H9 (cell line): ENCODE results near the gene PRPF38B. TPM values are rescaled to one million over a fixed set of nuclear protein-coding genes. Genes with fewer than 3 reads are reported as not detected.

Source experiments
- DNase-seq: peaks from one replicate; pipeline ENCODE4 v3.0.0-alpha.2; 2017
- H2AFZ ChIP-seq: one replicate; pipeline ENCODE4 v1.6.1; 2013; ENCODE audit warnings: mild to moderate bottlenecking, low read length, control low read depth, moderate library complexity
- H2AK5ac ChIP-seq: 2 replicates; pipeline ENCODE4 v1.6.1; 2013; ENCODE audit warnings: low read length, control low read depth, mixed read lengths; ENCODE audit not compliant: insufficient read length
- H2BK120ac ChIP-seq: one replicate; pipeline ENCODE4 v1.6.1; 2013; ENCODE audit warnings: low read depth, mild to moderate bottlenecking, low read length, control low read depth, inconsistent platforms; ENCODE audit not compliant: poor library complexity, severe bottlenecking
- H2BK12ac ChIP-seq: 2 replicates; pipeline ENCODE4 v1.6.1; 2013; ENCODE audit warnings: low read length, control low read depth, mixed read lengths, low read depth; ENCODE audit not compliant: insufficient read length
- H2BK15ac ChIP-seq: 2 replicates; pipeline ENCODE4 v1.6.1; 2013; ENCODE audit warnings: low read depth, low read length, control low read depth
- H2BK20ac ChIP-seq: one replicate; pipeline ENCODE4 v1.6.1; 2013; ENCODE audit warnings: low read depth, mild to moderate bottlenecking, low read length, control low read depth, inconsistent platforms; ENCODE audit not compliant: poor library complexity, severe bottlenecking
- H2BK5ac ChIP-seq: 2 replicates; pipeline ENCODE4 v1.6.1; 2013; ENCODE audit warnings: low read length, control low read depth, mixed read lengths; ENCODE audit not compliant: insufficient read length
- H3K14ac ChIP-seq: 2 replicates; pipeline ENCODE4 v1.6.1; 2013; ENCODE audit warnings: low read length, control low read depth; ENCODE audit not compliant: insufficient read depth
- H3K18ac ChIP-seq: 2 replicates; pipeline ENCODE4 v1.6.1; 2013; ENCODE audit warnings: low read depth, mild to moderate bottlenecking, mixed read lengths, low read length, control low read depth; ENCODE audit not compliant: insufficient read length
- H3K23ac ChIP-seq: 2 replicates; pipeline ENCODE4 v1.6.1; 2013; ENCODE audit warnings: low read length, control low read depth, mixed read lengths, low read depth; ENCODE audit not compliant: insufficient read length
- H3K23me2 ChIP-seq: 2 replicates; pipeline ENCODE4 v1.6.1; 2013; ENCODE audit warnings: low read depth, mild to moderate bottlenecking, mixed read lengths, low read length, control low read depth; ENCODE audit not compliant: insufficient read length, poor library complexity, severe bottlenecking
- H3K27ac ChIP-seq: 2 replicates; pipeline ENCODE4 v1.5.1; 2013; ENCODE audit warnings: low read length, control low read depth, mixed read lengths, low read depth; ENCODE audit not compliant: insufficient read length
- H3K27me3 ChIP-seq: 2 replicates; pipeline ENCODE4 v1.6.1; 2013; ENCODE audit warnings: low read length, control low read depth, inconsistent platforms; ENCODE audit not compliant: insufficient read depth
- H3K4ac ChIP-seq: 2 replicates; pipeline ENCODE4 v1.6.1; 2013; ENCODE audit warnings: low read depth, mild to moderate bottlenecking, control low read depth, inconsistent platforms, low read length, moderate library complexity
- H3K4me1 ChIP-seq: 2 replicates; pipeline ENCODE4 v1.6.1; 2013; ENCODE audit warnings: low read length, control low read depth, inconsistent platforms; ENCODE audit not compliant: insufficient read depth
- H3K4me2 ChIP-seq: 2 replicates; pipeline ENCODE4 v1.6.1; 2013; ENCODE audit warnings: low read length, control low read depth, mixed read lengths; ENCODE audit not compliant: insufficient read length, insufficient read depth
- H3K56ac ChIP-seq: 2 replicates; pipeline ENCODE4 v1.6.1; 2013; ENCODE audit warnings: low read depth, mild to moderate bottlenecking, mixed read lengths, low read length, control low read depth; ENCODE audit not compliant: insufficient read length
- H3K79me1 ChIP-seq: 2 replicates; pipeline ENCODE4 v1.6.1; 2013; ENCODE audit warnings: low read depth, mild to moderate bottlenecking, moderate library complexity, low read length, control low read depth, inconsistent platforms; ENCODE audit not compliant: insufficient read depth, poor library complexity, severe bottlenecking
- H3K79me2 ChIP-seq: 2 replicates; pipeline ENCODE4 v1.6.1; 2013; ENCODE audit warnings: low read length, control low read depth, inconsistent platforms; ENCODE audit not compliant: insufficient read depth
- H3K9ac ChIP-seq: 2 replicates; pipeline ENCODE4 v1.6.1; 2013; ENCODE audit warnings: low read length, control low read depth, mixed read lengths; ENCODE audit not compliant: insufficient read length; ENCODE audit errors: extremely low read depth
- H3K9me3 ChIP-seq: one replicate; pipeline ENCODE4 v1.6.1; 2013; ENCODE audit warnings: low read depth, low read length, inconsistent platforms; ENCODE audit not compliant: control insufficient read depth
- H3T11ph ChIP-seq: one replicate; pipeline ENCODE4 v1.6.1; 2013; ENCODE audit warnings: mild to moderate bottlenecking, low read length, control low read depth, inconsistent platforms
- H4K20me1 ChIP-seq: one replicate; pipeline ENCODE4 v1.6.1; 2013; ENCODE audit not compliant: control insufficient read depth, insufficient read length, insufficient read depth
- H4K5ac ChIP-seq: 2 replicates; pipeline ENCODE4 v1.6.1; 2013; ENCODE audit warnings: low read depth, mild to moderate bottlenecking, mixed read lengths, low read length, control low read depth; ENCODE audit not compliant: insufficient read length
- H4K8ac ChIP-seq: replicated peaks from 2 replicates; pipeline ENCODE4 v1.6.1; 2013; ENCODE audit warnings: low read length, control low read depth, mixed read lengths, low read depth; ENCODE audit not compliant: insufficient read length
- H4K91ac ChIP-seq: 2 replicates; pipeline ENCODE4 v1.6.1; 2013; ENCODE audit warnings: low read depth, mild to moderate bottlenecking, moderate library complexity, mixed read lengths, low read length, control low read depth; ENCODE audit not compliant: insufficient read length
- H3K27ac Mint-ChIP-seq, 3 experiments: 2 replicates in 2 of 3; 3 replicates in 1 of 3; pipeline ENCODE4 v1.8.0; 2020 to 2021; ENCODE audit warnings: mixed read lengths in 3 of 3, mild to moderate bottlenecking in 1 of 3, moderate library complexity in 1 of 3
- H3K27me3 Mint-ChIP-seq: 2 replicates; pipeline ENCODE4 v1.8.0; 2021; ENCODE audit warnings: low read depth, mild to moderate bottlenecking, moderate library complexity, mixed read lengths
- H3K36me3 Mint-ChIP-seq, 3 experiments: 2 replicates in 2 of 3; 3 replicates in 1 of 3; pipeline ENCODE4 v1.8.0; 2020 to 2021; ENCODE audit warnings: low read depth in 3 of 3, mixed read lengths in 3 of 3; ENCODE audit not compliant: insufficient read depth in 1 of 3
- H3K4me1 Mint-ChIP-seq, 2 experiments: 2 replicates each; pipeline ENCODE4 v1.8.0; 2020; ENCODE audit warnings: mixed read lengths in 2 of 2
- H3K4me3 Mint-ChIP-seq, 2 experiments: 2 replicates in 1 of 2; 3 replicates in 1 of 2; pipeline ENCODE4 v1.8.0; 2020 to 2021; ENCODE audit warnings: mild to moderate bottlenecking in 2 of 2, mixed read lengths in 2 of 2, moderate library complexity in 1 of 2
- H3K9me3 Mint-ChIP-seq, 2 experiments: 2 replicates in 1 of 2; 3 replicates in 1 of 2; pipeline ENCODE4 v1.8.0; 2020; ENCODE audit warnings: mild to moderate bottlenecking in 2 of 2, mixed read lengths in 2 of 2, moderate library complexity in 1 of 2
- WGBS: extraction: QIAGEN DNeasy Blood & Tissue Kit; methylation state at CpG from one replicate; pipeline ENCODE4 v1.1.7; 2013; ENCODE audit warnings: missing lambda C conversion rate, low lambda C conversion rate, mixed read lengths; ENCODE audit not compliant: insufficient read length; ENCODE audit errors: extremely low coverage; 5-methylcytosine and 5-hydroxymethylcytosine counted together
- total RNA-seq: library from RNA; stranded (reverse); gene quantifications from 2 replicates; pipeline ENCODE4 v1.2.1, GENCODE V29; 2021
- TF ChIP-seq, protein P1 (sequence below): fragments of 200-600 bp; sonication (generic); conservative IDR thresholded peaks from 3 replicates; pipeline ENCODE4 v1.8.0; 2021; ENCODE audit warnings: antibody characterized with exemption, mild to moderate bottlenecking

Gene PRPF38B
- total RNA-seq, 1 experiment from 2014 or later = 60.0 TPM

DNA sequence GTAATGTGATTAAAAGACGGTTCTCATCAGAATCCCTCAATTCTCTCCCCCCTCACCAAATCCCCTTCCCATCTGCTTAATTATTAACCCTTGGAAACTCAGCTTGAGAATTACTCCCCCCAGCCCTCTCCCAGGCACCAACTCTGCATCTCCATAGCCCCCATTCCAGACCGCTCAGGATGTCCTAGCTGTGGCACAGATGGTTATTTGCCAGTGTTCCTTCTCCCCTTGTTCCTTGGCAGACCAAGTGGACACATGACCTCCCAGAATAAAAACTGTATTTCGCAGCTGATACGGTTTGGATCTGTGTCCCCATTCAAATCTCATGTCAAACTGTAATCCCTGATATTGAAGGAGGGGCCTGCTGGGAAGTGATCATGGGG is 45.9 kb upstream of the PRPF38B start:
- Histone ChIP-seq H3K4me1 (no peaks in the 10 kb centered on the region), H2BK5ac (no peak overlapping the region), H4K5ac (no peak overlapping the region), H3K14ac (no peak overlapping the region), H3K4me2 (no peak overlapping the region), H4K8ac (no peak overlapping the region), H3K4ac (no peak overlapping the region), H3T11ph (no peak overlapping the region), H2AK5ac (no peak overlapping the region), H2BK15ac (no peak overlapping the region), H2BK12ac (no peak overlapping the region), H3K79me2 (no peaks in the 10 kb centered on the region), H2AFZ (no peak overlapping the region), H3K79me1 (no peaks in the 10 kb centered on the region), H3K23me2 (no peaks in the 10 kb centered on the region), H3K18ac (no peak overlapping the region), H4K91ac (no peak overlapping the region), H3K9me3 (no peaks in the 10 kb centered on the region), H2BK20ac (no peak overlapping the region), H3K27me3 (no peaks in the 10 kb centered on the region), H3K27ac (no peak overlapping the region), H3K56ac (no peak overlapping the region), H4K20me1 (no peaks in the 10 kb centered on the region), H2BK120ac (no peak overlapping the region), H3K23ac (no peak overlapping the region), H3K9ac (no peak overlapping the region)
- H3K36me3 Mint-ChIP-seq = no peaks in the 10 kb centered on the region; a peak in 1 of 7 replicates
- H3K27me3 Mint-ChIP-seq = peaks cover 2% of the 10 kb centered on the region; the same call in 1 of the 2 replicates
- no peak for DNase-seq
- H3K4me1 Mint-ChIP-seq = peaks cover 2 to 11% of the 10 kb centered on the region in 2 experiments
- TF ChIP-seq, protein P1, sequence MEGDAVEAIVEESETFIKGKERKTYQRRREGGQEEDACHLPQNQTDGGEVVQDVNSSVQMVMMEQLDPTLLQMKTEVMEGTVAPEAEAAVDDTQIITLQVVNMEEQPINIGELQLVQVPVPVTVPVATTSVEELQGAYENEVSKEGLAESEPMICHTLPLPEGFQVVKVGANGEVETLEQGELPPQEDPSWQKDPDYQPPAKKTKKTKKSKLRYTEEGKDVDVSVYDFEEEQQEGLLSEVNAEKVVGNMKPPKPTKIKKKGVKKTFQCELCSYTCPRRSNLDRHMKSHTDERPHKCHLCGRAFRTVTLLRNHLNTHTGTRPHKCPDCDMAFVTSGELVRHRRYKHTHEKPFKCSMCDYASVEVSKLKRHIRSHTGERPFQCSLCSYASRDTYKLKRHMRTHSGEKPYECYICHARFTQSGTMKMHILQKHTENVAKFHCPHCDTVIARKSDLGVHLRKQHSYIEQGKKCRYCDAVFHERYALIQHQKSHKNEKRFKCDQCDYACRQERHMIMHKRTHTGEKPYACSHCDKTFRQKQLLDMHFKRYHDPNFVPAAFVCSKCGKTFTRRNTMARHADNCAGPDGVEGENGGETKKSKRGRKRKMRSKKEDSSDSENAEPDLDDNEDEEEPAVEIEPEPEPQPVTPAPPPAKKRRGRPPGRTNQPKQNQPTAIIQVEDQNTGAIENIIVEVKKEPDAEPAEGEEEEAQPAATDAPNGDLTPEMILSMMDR = no peak
- WGBS = no CpG with 5 or more reads among the region's 4 CpGs
- no peak overlapping the region for H3K4me3 Mint-ChIP-seq
- peak overlapping the region in 1 of 3 experiments; percentile 57; a peak in 1 of 7 replicates for H3K27ac Mint-ChIP-seq
- H3K9me3 Mint-ChIP-seq = no peaks in the 10 kb centered on the region
